Stimulated activated CD4-positive, alpha-beta T cell treated with anti-CD3 and anti-CD28 coated beads, Interleukin-1b, Interleukin-23, amount 100 ng/mL, for 24 hours (primary cell): ENCODE data around the gene HSPA6.
A peak's percentile ranks its signal among the peaks of the same experiment; 100 is the strongest.
"Not testable (repeated sequence)": the region's sequence is repeated elsewhere in the genome, so short reads cannot be mapped to it uniquely, and the experiment has no call there.

Source experiments
- DNase-seq, 4 experiments: peaks; one replicate each; pipeline ENCODE4 v3.0.0-alpha.2; 2020; ENCODE audit warnings: low read depth in 4 of 4, low spot score in 1 of 4

HSPA6 gene

GRCh38 chr1:161502641-161503393, 21.5 kb upstream of the HSPA6 start:
- DNase-seq = no peak

DNA sequence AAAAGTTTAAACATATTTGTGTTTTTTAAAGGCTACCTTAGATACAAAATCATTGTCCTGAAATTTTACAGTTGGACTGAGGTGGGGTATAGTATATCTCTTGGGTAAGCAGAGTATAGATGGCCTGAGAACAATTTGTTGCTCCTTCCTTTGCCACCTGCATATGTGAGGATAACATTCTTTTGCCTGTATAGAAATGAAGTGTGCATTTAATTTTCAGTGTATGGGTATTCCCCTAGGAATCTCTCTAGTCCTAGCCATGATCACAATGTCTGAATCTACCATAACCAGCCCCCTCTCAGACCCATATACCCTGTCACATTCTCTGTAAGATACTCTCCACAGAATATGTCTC, 21.0 kb upstream of the HSPA6 start:
- no peak for DNase-seq

GRCh38 chr1:161505686-161506085, 18.7 kb upstream of the HSPA6 start:
- no peak for DNase-seq

GRCh38 chr1:161506336-161507223, 17.8 kb upstream of the HSPA6 start:
- no peak for DNase-seq

DNA sequence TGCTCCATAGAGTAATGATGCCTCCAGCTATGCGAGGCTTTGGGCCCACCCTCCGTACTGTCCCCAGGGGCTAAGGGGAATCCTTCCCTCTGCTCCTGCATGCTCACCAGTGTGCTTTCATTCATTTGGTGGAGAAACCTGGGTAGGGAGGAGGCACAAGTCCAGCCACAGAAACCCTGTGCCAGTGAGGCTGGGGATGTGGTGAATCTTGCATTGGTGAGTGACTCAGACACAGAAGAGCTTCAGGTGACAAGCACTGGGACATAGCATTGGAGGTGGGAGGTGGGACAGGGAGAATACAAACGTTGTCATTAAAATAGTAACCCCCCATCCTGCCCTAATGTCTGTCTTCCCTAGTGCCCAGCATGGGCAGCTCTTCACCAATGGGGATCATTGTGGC, 13.9 kb upstream of the HSPA6 start:
- DNase-seq = no peak

DNA sequence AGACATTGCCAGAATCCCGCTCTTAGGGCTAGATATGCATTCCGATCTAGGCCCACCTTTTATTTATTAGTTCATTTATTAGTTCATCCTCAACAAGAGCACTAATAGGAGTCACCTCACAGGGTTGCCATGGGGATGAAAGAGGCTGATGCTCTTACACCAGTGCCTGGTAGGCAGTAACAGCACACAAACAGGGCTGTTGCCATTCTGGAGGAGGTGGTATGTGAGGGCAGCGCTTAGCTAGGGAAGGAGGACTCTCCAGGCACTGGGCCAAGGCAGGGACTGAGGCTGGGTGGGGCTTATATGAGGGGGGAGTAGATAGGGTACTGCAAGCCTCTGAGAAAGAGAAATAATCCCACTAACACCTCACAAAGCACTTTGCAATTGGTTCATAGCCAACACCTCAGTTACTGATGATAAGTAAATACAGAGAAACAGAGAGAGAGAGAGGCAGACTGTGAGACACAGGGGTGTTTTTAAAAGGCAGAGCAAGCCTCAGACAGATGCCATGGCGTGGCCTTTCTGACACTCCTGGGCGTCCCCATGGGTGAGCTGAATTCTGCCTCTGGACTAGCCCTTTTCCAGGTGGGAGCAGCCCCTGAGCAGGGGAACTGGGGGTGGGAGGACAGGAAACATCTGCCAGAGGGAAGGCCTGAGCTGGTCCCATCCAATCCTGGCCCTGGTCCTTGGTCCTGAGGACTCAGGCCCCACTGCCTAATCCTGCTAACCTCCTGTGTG, 13.2 kb upstream of the HSPA6 start:
- no peak for DNase-seq

- DNase-seq = no peak
Observed at GRCh38 chr1:161511756-161512060, 12.6 kb upstream of the HSPA6 start.

- DNase-seq = not testable (repeated sequence)
Observed at GRCh38 chr1:161512636-161513447, 11.5 kb upstream of the HSPA6 start.

GRCh38 chr1:161513448-161513780, 10.9 kb upstream of the HSPA6 start:
- DNase-seq = not testable (repeated sequence)

GRCh38 chr1:161513953-161514352, 10.4 kb upstream of the HSPA6 start:
- not testable (repeated sequence) for DNase-seq

GRCh38 chr1:161523041-161523816, 1.1 kb upstream of the HSPA6 start:
- not testable (repeated sequence) for DNase-seq

DNA sequence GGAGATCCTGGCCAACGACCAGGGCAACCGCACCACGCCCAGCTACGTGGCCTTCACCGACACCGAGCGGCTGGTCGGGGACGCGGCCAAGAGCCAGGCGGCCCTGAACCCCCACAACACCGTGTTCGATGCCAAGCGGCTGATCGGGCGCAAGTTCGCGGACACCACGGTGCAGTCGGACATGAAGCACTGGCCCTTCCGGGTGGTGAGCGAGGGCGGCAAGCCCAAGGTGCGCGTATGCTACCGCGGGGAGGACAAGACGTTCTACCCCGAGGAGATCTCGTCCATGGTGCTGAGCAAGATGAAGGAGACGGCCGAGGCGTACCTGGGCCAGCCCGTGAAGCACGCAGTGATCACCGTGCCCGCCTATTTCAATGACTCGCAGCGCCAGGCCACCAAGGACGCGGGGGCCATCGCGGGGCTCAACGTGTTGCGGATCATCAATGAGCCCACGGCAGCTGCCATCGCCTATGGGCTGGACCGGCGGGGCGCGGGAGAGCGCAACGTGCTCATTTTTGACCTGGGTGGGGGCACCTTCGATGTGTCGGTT, 477 bp downstream of the HSPA6 start:
- DNase-seq = not testable (repeated sequence)

DNA sequence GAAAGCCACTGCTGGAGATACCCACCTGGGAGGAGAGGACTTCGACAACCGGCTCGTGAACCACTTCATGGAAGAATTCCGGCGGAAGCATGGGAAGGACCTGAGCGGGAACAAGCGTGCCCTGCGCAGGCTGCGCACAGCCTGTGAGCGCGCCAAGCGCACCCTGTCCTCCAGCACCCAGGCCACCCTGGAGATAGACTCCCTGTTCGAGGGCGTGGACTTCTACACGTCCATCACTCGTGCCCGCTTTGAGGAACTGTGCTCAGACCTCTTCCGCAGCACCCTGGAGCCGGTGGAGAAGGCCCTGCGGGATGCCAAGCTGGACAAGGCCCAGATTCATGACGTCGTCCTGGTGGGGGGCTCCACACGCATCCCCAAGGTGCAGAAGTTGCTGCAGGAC, 981 bp downstream of the HSPA6 start:
- not testable (repeated sequence) for DNase-seq

- DNase-seq = not testable (repeated sequence)
Observed at GRCh38 chr1:161525918-161526317, 1.6 kb downstream of the HSPA6 start.

DNA sequence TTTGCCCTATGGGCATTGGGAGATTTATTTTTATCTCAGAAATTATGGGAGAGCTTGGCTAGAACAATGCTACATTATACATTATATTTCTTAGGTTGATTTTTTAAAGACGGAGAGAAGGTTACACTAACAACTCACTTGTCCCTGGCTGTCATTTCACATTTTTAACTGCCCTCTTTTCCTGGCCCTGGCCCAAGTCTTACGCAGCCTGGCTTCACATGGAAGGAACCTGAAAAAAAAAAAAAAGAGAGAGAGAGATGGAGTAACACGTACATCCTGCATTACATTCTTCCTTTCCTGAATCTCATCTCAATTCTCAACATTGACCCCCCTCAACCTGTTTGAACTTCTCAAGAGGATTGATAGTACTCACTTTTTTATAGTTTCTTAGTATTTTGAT, 4.2 kb downstream of the HSPA6 start:
- not testable (repeated sequence) for DNase-seq

DNA sequence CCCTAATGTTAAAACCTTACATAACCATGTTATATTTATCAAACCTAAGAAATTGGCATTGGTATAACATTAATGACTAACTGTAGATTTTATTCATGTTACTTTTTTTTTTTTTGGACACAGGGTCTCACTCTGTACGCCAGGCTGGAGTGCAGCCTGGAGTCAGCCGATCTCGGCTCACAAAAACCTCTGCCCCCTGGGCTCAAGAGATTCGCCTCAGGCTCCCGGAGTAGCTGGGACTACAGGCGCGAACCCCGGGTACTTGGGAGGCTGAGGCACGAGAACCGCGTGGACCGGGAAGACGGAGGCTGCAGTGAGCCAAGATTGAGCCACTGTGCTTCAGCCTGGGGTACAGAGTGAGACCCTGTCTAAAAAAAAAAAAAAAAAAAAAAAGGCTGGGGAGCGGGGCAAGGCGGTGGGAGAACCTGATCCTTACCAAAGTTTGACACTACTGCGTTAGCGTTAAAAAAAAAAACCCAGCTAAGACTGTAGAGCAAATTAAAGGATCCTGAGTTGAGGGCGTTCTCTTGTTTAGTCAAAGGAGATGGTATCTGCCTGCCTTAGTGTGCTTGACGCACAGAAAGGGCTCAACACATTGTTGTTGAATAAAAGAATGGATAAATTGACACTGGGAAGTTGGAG, 5.2 kb downstream of the HSPA6 start:
- not testable (repeated sequence) for DNase-seq

DNA sequence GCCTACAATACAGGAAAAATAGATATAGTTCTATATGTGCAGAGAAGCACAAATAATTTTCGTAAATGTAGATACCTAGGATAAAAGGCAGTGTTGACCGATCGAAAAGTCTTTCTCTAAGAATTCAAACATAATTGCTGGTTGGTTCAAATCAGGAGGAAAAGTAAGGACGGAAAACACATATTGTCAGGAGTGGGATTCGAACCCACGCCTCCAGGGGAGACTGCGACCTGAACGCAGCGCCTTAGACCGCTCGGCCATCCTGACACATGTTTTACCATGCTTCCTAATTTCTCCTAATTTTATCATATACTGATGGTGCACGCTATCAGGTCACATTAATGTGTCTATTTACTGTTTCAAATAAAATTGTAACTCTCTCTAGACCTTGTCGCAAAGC, 5.8 kb downstream of the HSPA6 start:
- DNase-seq = peak in 3 of 4 experiments; percentile 49 to 75 (median 72)

DNA sequence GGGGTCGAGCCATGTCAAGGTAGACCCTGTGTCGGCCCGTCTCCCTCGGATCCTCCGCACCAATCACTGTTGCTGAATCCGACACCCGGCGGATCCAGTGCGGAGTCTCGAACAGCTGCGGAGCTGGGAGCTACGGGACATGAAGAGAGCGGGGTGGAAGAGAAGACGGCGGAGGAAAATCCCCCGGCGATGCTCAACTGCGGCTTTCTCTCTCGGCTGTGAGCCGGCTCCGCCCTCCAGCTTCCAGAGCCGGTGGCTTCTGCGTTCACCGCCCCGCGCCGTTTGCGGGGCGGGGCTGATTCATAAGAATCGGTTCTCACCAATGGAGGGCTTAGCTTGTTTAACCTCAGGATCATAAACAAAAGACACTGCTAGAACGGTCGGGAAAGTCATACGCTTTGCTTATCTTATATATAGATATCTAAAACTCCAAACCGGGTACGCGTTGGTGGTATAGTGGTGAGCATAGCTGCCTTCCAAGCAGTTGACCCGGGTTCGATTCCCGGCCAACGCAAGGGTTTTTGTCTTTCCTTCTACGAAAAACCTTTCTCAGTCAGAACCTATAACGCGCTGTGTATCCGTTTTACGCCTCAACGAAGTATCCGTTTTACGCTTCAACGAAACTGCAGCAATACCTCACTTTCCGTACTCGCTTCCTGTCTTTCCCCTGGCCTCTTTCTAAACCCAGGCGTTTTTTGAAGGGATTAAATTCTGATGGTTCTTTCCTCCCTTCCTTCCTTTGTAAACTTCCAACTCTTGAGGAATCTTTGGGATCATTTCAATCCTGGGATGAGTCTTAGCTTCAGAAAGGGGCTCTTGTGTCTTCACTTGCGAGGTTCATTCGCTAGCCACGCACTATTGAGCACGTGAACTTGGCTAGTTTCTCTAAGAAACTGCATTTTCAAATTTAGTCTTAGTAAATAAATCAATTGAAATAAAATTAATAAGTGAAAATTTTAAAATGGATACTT, 6.6 kb downstream of the HSPA6 start:
- DNase-seq = peak; percentile 64 to 96 (median 87)
